CD4-positive, alpha-beta T cell treated with Interleukin-4 for 1 hour (primary cell): ENCODE data around the gene PDZRN4.
"Not testable (repeated sequence)": the region's sequence is repeated elsewhere in the genome, so short reads cannot be mapped to it uniquely, and the experiment has no call there.

Source experiments
- DNase-seq, 2 donors: peaks; one replicate each; pipeline ENCODE4 v3.0.0-alpha.2; 2020 to 2022

Gene PDZRN4

DNA sequence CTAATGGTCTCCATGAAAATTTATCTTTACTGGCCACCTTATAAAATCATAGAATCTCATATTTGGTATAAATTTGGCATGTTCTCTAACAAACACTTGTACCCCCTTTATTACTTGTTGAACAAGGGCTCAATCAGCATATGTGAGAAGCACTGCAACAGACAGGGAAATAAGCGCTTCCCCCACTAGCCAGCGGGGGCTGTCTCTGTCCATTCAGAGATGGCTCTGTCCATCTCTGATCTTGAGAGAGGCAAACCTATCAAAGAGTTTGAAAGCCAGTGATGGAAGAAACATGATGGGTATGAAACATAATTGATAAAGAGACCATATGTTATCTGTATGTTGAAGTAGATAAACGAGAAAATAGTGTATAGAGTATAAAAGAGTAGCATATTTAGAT lies 326.8 kb downstream of the PDZRN4 start:
- DNase-seq: no peak

DNA sequence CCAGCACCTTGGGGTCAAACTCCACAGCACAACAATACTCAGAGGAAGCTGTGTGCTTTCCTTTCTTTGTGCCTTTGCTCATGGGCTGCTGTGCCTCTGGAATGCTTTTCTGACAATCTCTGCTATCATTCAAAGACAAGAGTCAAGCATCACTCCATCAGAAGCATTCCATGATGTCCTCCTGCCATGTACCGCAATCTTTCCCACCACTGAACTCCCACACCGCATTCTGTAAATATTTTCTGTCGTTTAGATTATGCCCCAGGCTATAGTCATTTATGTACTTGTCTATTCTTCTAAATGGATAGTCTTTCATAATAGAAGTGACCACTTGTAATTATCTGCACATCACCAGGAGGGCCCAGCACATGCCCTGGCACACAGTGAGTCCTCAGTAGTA lies 327.8 kb downstream of the PDZRN4 start:
- no peak for DNase-seq

DNA sequence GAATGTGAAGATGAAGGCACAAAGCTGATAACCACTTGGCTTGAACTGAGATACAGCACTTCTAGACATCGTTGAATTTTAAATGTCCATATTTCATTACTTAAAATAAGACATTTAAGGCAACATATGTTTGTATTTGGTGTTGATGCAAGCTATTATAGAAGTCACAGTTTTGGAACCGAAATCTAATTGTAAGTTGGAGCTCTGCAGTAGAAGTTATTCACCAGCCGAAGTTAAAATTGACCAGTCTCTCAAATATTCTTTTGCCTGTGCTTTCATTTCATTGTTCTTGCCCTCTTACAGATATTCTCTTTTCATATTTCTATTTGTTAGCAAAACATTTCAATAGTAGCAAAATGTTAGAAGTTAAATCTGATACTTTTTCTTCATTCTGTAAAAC lies 332.7 kb downstream of the PDZRN4 start:
- DNase-seq: no peak

DNA sequence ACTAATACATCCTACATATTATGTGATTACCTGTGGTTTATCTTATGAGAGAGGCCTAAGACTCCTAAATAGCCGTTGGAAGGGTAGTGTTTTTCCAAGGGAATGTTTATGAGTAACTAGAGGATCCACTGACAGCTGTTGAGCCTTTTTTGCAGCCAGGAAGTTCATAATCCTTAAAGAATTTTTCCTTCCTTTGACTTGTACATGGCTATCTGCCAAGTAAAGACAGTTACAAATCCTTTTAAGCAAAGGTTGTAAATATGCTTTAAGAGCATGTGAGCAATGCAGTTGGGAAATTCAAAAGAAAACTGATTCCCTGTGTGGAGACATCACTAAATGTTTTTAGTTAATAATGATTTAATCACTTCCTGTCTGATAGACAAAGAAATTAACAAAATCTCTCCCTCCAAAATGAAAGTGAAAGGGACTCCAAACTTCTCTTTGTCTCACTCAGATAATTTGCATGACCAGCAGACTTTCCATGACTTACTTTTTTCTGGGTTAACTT lies 333.8 kb downstream of the PDZRN4 start:
- peak in 1 of 2 donors; percentile 42 for DNase-seq

DNA sequence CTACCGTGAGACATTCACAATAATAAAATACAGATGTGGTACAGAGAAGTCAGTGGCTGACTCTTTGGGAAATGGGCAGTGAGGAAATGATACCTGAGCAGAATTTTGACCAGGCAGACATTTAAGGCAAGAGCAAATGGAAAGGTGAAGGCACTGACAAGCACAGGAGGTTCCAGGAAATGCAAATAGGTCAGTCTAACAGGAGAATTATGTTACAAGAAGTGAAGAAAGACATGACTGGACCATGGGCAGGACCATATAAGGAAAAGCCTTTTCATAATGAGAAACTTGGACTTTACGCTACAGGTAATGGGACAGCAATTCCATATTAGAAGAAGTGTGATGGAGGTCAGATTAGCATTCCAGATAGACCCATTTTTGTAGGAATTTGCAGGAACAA lies 338.9 kb downstream of the PDZRN4 start:
- DNase-seq: no peak

DNA sequence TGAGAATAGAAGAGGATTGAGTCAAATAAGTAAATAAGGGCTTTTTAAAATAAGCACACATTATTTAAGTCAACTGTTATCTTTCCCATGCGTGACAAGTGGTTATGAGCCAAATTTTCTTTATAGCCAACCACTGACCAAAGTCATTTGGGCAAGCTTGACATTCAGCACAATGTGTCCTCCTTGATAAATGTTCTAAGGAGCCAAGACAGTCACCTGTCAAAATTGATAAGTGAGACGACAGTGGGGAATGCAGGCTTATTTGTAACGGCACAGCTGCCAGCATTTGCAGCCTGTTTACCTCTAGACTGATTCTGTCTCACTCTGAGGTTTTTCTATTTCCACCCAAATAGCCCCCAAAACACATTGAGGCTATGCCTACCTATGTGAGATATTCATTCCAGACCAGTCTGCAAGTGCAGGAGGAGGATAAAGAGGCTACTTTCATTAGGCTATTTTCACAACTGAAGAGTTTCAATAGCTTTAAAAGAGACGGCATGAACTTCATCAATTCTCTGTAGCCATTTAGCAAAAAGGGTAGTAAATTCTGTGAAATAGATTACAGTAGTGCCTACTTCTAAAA lies 339.5 kb downstream of the PDZRN4 start:
- no peak for DNase-seq

DNA sequence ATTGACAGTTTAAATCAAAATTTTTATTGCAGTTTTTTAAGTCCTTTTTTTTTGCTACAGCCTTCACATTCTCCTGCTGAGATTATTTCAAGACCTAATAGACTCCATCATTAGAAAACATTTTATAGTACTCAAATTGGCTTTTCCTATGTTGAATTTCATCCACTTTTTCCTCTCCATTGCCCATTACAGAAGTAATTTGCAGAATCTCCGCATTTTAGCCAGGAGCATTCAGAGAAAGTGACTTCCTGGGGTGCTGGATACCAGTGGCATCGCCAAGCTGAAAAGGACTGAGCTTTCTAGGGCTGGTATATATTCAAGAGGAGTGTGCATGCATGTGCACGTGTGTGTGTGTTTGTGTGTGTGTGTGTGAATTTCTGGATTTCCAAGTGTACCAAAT lies 340.8 kb downstream of the PDZRN4 start:
- DNase-seq: no peak

DNA sequence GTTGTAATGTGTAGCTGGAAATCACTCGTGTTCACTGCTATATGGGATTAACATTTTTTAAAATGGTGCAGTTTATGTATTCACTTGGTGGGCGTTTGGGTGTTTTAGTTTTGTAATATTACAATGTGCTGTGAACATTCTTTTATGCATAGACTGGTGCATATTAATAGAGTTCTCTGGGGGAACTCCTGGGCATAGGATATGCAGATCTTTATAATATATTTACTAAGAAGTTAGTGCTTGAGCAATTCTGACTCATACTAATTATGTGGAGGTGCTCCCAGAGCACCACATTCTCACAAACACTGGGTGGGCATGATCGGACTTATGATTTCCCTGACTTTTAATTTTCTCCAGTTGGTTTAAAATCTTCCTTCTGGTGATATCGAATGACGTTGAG lies 342.3 kb downstream of the PDZRN4 start:
- no peak for DNase-seq

DNA sequence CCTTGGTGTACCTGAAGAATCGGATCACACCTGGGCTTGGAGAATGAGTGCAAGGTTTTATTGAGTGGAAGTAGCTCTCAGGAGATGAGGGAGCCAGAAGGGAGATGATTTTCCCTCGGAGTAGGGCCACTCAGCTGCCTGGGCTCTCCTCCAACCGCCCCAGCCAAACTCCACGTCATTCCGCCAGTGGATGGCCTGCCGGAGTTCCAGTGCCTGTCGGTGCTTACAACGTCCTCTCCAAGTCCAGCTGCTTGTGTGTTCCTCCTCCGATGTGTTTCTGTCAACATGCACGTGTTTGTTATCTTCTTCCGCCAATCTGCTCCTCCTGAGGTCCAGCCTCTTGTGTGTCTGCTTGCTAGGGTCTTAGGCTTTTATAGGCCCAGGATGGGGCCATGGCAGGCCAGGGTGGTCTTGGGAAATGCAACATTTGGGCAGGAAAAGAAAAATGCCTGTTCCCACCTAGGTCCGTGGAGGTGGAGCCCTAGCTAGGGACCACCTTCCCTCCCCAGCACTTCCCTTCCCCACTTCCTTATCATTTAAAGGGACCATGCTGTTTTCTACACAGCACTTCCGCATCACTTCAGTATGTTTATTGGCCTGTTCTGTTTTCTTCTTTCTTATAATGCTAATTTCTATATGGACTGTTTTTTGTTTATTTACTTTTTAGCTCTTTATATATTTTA lies 343.2 kb downstream of the PDZRN4 start:
- no peak for DNase-seq

DNA sequence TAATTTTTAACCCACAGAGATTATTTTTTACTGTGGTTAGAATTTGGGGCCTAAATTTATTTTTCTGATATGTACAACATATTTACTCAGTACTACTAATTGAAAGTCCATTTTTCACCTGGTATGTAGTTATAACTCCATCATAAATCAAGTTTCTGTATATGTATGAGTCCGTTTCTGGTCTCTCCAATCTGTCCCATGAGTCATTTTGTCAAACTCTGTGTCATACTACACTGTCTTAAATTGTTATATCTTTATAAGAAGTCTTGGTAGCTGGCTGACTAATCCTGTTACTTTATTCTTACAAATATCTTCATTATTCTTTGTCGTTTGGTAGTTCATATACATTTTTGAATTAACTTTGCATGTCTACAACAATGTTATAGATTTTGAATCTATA lies 344.0 kb downstream of the PDZRN4 start:
- DNase-seq: no peak

DNA sequence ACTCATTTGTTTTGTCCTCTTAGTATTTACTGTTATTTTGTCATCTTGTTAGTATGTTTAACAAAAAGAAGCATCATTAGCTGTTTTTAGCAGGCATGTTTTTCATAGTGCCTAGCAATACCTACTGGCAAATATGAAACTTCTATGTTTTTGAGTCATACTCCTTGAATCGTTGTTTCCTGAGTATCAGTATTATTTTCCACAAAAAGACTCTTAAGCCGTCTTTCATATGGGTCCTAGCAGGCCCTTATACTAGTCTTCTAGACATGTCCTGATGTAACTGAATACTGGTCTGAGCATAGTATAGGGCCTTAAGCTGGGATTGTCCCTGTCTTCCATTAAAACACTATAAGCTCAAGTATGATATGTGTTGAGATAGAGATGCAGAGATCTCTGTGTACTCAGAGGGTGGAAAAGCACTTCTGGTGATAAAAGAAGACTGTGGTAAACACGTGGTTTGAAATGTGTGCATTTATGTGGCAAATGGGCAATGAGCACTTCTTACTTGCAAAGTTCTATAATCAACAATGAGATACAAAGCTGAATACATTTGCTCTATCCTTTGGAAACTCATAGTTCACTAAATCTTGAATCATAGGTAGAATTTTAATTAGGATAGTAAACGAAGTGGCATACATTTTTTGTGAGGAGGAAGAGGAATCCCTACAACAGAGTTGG lies 348.8 kb downstream of the PDZRN4 start:
- no peak for DNase-seq

DNA sequence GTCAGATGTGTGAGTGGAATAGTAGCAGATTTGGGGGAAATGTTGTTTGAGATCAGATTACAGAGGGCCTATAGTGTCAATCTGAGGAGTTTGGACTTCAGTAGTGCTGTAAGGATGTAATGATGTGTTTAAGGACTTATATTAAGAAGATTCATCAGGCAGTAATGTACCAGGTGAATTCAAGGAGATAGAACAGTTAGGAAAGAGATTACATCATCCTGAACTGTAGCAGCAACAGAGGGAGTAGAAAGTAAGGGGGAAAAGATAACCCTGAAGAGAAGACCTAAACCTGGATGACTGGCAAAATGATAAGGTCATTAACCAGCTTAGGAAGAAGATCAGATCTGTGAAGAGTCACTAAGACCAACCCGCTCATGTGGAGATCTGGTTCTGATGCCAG lies 349.4 kb downstream of the PDZRN4 start:
- no peak for DNase-seq

DNA sequence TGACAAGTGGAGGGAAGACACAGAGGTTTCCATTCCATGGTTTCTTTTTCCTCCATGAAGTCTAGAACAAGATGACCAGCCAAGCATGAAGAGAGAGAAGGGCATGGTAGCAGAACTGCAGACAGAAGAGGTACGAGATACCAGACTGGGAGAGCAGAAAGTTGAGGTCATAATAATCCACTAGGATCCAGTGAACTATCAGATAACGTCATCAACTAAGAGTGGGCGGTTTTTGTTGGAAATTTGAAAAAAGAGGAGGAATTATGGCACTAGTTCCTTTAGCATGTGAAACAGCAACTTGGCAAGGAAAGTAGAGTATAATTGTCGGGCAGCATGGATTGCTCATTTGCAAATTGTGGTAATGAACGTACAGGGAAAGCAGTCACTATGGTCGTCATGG lies 357.6 kb downstream of the PDZRN4 start:
- DNase-seq: no peak

DNA sequence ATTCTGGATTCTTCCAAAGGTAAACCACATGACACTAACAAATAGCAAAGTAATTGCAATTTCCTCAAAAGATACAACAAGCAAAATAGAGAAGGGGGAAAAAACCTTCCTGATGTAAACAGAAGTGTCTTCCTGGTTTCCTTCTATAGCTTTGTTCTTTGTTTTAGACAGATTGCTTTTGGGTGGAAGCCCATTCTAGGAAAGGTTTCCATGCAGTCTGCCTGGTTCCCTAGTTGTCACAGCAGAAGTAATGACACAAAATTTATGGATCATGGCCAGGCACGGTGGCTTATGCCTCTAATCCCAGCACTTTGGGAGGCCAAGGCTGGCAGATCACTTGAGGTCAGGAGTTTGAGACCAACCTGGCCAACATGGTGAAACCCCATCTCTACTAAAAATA lies 359.0 kb downstream of the PDZRN4 start:
- not testable (repeated sequence) for DNase-seq

DNA sequence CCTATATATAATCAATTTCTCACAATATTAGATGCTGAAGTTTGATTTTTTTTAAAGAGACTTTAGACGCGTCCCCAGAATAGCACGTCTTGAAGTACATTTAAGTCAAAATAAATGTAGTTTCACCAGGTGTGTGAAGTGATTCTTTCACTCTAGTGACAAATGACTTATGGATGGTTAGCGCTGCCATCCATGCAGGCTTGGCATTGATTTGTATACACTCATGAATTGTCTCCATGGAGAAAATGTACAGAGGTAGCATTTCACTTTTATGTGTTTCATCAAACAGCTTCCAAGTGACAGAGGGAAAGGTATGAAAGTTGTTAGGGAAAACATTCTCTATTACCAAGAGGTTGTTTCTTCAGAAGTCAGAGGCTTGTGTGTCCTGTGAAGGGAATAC lies 360.8 kb downstream of the PDZRN4 start:
- DNase-seq: no peak

DNA sequence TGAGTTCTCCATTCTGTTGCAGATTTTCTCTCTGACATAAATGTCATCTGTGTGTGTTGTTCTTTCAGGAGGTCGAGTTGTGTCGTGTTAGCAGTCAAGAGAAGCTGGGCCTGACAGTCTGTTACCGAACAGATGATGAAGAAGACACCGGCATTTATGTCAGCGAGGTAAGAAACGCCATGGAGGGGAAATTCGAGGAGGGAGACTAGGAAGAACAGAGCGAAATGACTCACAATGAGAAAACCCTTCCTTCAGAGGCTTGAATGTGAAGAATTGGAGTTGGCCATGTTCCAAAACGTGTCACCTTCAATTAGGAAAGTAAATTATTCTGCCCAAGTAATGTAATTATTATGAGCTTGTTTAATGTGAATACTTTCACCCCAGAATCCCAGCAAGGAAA lies 364.5 kb downstream of the PDZRN4 start:
- no peak for DNase-seq

DNA sequence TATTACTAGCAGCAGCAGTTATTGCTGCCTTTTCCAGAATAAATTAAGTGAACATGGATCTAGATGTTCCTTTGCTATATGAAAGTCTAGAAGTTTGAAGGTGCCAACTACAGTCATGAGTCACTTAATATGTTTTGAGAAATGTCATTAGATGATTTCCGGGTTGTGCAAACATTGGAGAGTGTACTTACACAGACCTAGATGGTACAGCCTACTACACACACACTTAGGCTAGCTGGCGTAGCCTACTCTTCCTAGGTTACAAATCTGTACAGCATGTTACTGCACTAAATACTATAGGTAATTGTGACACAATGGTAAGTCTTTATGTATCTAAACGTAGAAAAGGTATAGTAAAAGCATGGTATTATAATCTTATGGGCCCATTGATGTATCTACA lies 368.1 kb downstream of the PDZRN4 start:
- no peak for DNase-seq

DNA sequence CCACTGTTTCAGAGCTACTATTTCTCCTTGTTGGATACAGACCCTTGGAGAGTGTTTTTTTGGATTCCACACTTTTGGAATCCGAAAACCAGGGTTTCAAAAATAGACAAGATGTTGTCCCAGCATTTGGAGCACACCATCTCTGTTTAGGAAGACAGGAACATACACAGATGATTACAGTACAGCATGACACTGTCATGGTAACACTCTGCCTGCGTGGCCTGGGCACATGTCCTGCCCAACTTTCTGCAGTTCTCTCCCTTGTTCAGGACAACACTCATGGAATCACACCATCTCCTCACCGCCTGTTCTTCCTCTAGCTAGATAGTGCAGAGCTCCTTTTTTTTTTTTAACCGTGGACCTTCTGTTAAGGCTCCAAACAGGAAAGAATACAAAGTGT lies 369.2 kb downstream of the PDZRN4 start:
- no peak for DNase-seq

DNA sequence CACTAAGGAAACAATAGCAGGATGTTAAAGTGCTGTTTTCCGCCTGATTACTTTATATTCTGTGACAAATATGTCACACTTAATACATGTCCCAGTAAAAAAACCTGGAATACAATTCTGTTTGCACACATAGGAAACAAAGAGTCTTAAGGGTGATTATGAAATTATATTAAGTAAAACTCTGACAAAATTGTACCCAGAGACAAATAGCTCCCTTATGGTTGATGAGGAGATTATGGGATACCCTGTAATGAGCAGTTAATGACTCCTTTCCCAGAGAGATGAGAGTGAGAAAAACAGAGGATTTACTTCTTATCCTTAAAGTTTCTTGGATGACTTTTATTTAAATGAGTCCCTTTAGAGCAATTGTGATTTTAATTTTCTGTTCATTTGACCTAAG lies 370.6 kb downstream of the PDZRN4 start:
- no peak for DNase-seq

DNA sequence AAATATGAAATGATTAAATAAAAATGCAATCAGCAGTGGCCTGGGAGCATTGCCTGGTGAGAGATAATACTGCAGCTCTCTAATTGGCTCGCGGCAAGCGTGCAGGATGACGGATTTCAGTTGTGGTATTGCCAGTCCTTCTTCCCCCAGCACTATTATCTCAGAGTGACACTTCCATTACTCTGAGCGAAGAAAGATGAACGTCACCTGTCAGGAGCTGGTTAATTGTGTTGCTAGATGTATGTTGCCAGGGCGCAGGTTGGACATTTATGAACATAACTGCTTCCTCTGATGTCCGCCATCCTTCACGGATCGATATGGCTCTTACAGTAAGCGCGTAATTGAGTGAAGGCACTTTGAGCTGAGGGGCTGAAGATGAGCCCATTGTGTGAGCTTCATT lies 374.9 kb downstream of the PDZRN4 start:
- no peak for DNase-seq

DNA sequence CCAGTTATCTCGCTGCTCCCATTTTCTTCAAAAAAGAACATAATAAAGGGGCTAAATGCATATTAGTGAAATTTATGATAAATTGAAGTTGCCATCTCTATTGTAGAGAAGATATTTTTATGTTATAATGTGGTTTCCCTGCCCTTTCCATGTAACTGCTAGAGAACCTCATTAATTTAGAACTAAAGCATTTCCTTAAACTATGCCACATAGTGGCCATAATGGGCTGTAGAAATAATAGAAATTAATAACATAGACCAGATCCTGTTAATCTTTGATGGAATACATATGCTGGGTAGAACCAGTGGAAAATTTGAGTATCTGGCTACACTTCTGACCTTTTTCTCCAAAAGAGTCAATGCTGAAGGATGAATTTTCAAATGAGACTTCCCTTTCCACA lies 376.7 kb downstream of the PDZRN4 start:
- no peak for DNase-seq

DNA sequence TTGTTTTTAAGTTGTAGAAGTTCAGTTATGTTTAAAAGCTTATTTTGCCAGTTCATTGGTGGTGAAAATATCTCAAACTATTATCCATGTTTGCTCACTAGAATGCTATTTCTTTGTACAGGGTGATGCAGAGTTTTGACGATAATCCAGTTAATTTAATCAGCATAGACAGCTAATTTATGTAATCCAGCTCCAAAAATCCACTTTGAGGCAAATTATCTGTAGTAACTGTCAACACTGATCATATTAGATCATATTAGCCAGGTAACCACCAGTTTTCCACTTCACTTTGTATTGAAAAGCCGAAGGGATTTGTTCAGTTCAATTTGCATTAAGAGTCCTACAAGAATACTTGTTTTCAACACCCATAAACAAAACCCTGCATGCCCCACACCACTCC lies 378.6 kb downstream of the PDZRN4 start:
- DNase-seq: no peak

DNA sequence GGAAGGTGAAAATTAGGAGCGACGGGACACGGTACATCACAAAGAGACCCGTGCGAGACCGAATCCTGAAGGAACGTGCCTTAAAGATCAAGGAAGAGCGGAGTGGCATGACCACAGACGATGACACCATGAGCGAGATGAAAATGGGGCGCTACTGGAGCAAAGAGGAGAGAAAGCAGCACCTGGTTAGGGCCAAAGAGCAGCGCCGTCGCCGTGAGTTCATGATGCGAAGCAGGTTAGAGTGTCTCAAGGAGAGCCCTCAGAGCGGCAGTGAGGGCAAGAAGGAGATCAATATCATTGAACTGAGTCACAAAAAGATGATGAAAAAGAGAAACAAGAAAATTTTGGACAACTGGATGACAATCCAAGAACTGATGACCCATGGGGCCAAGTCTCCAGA lies 385.3 kb downstream of the PDZRN4 start:
- DNase-seq: no peak

DNA sequence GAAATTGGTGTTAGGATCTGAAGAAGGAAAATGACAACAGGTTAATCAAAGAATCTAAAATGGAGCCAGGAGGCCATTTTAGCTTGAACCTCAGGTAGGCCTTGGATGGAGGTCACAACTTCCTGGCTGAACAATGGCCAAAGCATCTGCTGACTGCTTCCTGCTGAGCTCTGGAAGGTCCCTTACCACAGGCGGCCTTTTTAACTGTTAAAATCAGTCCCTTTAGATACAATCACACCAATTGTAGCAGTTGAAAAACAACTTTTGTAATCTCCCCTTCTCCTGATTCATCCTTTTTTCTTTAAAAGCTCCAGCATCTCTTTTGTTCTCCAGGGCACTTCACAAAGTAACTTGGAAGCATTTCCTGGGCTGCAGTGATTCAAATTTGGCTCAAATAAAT lies 388.8 kb downstream of the PDZRN4 start:
- no peak for DNase-seq

DNA sequence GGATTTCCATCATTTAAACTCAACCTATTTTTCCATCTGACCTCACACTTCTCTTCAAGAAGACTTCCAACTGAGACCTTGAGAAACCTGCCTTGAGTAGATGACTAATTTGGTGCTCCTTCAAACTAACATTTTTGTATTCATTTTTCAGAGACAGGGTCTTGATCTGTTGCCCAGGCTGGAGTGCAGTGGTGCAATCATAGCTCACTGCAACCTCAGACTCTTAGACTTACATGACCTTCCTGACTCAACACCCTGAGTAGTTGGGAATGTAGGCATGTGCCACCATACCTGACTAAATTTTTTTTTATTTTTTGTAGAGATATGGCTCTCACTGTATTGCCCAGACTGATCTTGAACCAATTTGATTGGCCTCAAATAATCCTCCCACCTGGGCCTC lies 389.9 kb downstream of the PDZRN4 start:
- no peak for DNase-seq
